GM18526 (cell line): ENCODE results near the gene TNFRSF21.

Experiments used
- POLR2A ChIP-seq: IDR thresholded peaks from 3 replicates; pipeline ENCODE4 v1.6.1; 2011; ENCODE audit not compliant: insufficient read length; ENCODE audit errors: extremely low read depth

The TNFRSF21 gene

GRCh38 chr6:47195011-47195650, 114.6 kb downstream of the TNFRSF21 start:
- no peak for TF ChIP-seq POLR2A

DNA sequence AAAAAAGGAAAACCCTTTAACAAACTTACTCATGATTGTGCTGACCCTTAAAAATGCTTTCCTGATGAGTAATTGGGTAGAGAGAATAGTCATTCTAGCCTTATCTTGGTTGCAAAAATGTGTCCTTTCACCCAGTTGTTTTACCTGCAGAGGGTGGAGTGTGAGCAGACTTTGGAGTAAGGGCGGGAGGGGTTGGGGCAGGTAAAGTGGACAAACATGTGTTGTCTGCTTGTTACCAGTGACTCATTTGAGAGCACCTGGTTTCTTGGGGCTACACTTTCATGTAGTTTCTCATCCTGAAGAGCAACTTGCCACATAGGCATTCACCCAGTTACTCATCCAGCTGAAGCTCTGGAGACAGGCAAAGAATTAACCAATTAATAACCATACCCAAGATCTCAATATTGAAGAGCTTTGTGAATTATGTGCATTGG, 121.1 kb downstream of the TNFRSF21 start:
- no peak for TF ChIP-seq POLR2A

- no peak for TF ChIP-seq POLR2A
These were observed 121.7 kb downstream of the TNFRSF21 start for GRCh38 chr6:47187893-47188587.

GRCh38 chr6:47187113-47187512, 122.6 kb downstream of the TNFRSF21 start:
- TF ChIP-seq POLR2A: no peak

- no peak for TF ChIP-seq POLR2A
These were observed 127.3 kb downstream of the TNFRSF21 start for GRCh38 chr6:47182291-47182957.

DNA sequence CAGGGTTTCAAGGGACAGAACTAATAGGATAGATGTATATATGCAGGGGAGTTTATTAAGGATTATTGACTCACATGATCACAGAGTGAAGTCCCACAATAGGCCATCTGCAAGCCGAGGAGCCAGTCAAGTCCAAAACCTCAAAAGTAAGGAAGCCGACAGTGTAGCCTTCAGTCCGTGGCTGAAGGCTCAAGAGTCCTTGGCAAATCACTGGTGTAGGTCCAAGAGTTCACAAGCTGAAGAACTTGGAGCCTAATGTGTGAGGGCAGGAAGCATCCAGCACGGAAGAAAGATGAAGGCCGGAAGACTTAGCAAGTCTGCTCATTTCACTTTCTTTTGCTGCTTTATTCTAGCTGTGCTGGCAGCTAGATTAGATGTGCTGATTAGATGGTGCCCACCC, 128.0 kb downstream of the TNFRSF21 start:
- TF ChIP-seq POLR2A: no peak
